ENCODE results near the gene KLHL21. TPM values are rescaled to one million over a fixed set of nuclear protein-coding genes. Genes with fewer than 3 reads are reported as not detected.

The KLHL21 gene
- total and polyA plus RNA-seq, 9 of the 15 experiments (the other 6 are each of a cell fraction or from before 2014, with no cell fraction given), result 2.1 to 42.1 (median 17.5) TPM

GRCh38 chr1:6630027-6630426 is 27.4 kb upstream of the KLHL21 start:
- peak overlapping the region in 1 of 2 experiments; percentile 55; a peak in 2 of 4 replicates for H3K9ac ChIP-seq (ENCODE audit: insufficient read depth in 1 of 2, low read depth in 2 of 2, low read length in 2 of 2)
- H3K9me1 ChIP-seq (ENCODE audit: control insufficient read depth, insufficient read depth, low read length), result no peaks in the 10 kb centered on the region
- H3K27ac ChIP-seq (ENCODE audit: extremely low read depth, low read depth, low read length), result no peak overlapping the region
- H3K27me3 ChIP-seq (ENCODE audit: control insufficient read depth in 2 of 2, insufficient read depth in 2 of 2, low read length in 2 of 2), result no peaks in the 10 kb centered on the region
- DNase-seq (ENCODE audit: extremely low read depth in 1 of 4, low spot score in 3 of 4), result no peak
- peaks cover 26% of the 10 kb centered on the region for H3K79me2 ChIP-seq (ENCODE audit: control insufficient read depth, insufficient read depth, low read length)
- H3K36me3 ChIP-seq (ENCODE audit: control insufficient read depth, insufficient read depth, low read length), result peaks cover 76% of the 10 kb centered on the region
- no peak for FAIRE-seq
- BruUV-seq (replicated peaks), result no TSS peak
- no peak for ATAC-seq
- ChIA-PET CTCF (ENCODE audit: low intra/inter-chr PET ratio) (no interaction called here), POLR2A (interaction anchor here (0.8 to 4.5 kb wide), 4 partner anchors 8 to 29 kb away, joined by 3 to 36 read pairs (median 4); no protein-coding TSS in a partner anchor)
- in situ Hi-C loops (cut with MboI), result loop anchor here (10.0 kb wide), 1 partner anchor 135 kb away; the partner anchor contains the start of gene PLEKHG5
- peaks cover 6 to 42% of the 10 kb centered on the region in 2 experiments; a peak in 4 of 5 replicates for H3K4me1 ChIP-seq (replicated peaks in 1 of 2; ENCODE audit: control insufficient read depth in 2 of 2, insufficient read depth in 2 of 2, low read length in 2 of 2)
- H3K9me3 ChIP-seq (replicated peaks; ENCODE audit: control insufficient read depth, insufficient read depth, low read depth, low read length), result no peaks in the 10 kb centered on the region
- WGBS (ENCODE audit: insufficient coverage, low coverage, missing lambda C conversion rate), result 93% methylated on average over 8 of the region's 8 CpGs
- intact Hi-C loops (cut with micrococcal nuclease), result no loop called here
- H2AFZ ChIP-seq (ENCODE audit: low read depth, low read length), result no peak overlapping the region
- no peak overlapping the region for H3K4me3 ChIP-seq
- no peak overlapping the region for H3K4me2 ChIP-seq (ENCODE audit: insufficient read depth, low read length)
- H4K20me1 ChIP-seq (replicated peaks; ENCODE audit: control insufficient read depth, insufficient read depth, low read length), result peaks cover 3% of the 10 kb centered on the region; the same call in 1 of the 2 replicates
- no peak for TF ChIP-seq ZNF431 (CRISPR knock-in tag; IDR thresholded peaks at IDR 0.05)
- TF ChIP-seq ZNF778 (CRISPR knock-in tag; IDR thresholded peaks at IDR 0.05), result no peak
- no peak for TF ChIP-seq JUN (IDR thresholded peaks at IDR 0.05; ENCODE audit: borderline replicate concordance, low read depth, low read length)
- no peak for TF ChIP-seq JUN (CRISPR knock-in tag; IDR thresholded peaks at IDR 0.05; ENCODE audit: borderline replicate concordance)
- TF ChIP-seq BRD4 (IDR thresholded peaks at IDR 0.05), result no peak
- no peak for TF ChIP-seq CAMTA2 (CRISPR knock-in tag; conservative IDR thresholded peaks at IDR 0.05)
- TF ChIP-seq BCOR (IDR thresholded peaks at IDR 0.05), result no peak
- TF ChIP-seq, protein P1, sequence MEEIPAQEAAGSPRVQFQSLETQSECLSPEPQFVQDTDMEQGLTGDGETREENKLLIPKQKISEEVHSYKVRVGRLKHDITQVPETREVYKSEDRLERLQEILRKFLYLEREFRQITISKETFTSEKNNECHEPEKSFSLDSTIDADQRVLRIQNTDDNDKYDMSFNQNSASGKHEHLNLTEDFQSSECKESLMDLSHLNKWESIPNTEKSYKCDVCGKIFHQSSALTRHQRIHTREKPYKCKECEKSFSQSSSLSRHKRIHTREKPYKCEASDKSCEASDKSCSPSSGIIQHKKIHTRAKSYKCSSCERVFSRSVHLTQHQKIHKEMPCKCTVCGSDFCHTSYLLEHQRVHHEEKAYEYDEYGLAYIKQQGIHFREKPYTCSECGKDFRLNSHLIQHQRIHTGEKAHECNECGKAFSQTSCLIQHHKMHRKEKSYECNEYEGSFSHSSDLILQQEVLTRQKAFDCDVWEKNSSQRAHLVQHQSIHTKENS (CRISPR knock-in tag; IDR thresholded peaks at IDR 0.05), result no peak
- no peak for TF ChIP-seq RBM14 (IDR thresholded peaks at IDR 0.05; ENCODE audit: borderline replicate concordance, insufficient read depth, low read depth, low read length)
- TF ChIP-seq E2F5 (CRISPR knock-in tag; IDR thresholded peaks at IDR 0.05), result no peak
- TF ChIP-seq RAD51 (IDR thresholded peaks at IDR 0.05; ENCODE audit: borderline replicate concordance, low read depth), result no peak
- TF ChIP-seq FOXJ3 (CRISPR knock-in tag; IDR thresholded peaks at IDR 0.05), result no peak
- no peak for TF ChIP-seq HOMEZ (CRISPR knock-in tag; IDR thresholded peaks at IDR 0.05)
- TF ChIP-seq FOXA1 (IDR thresholded peaks at IDR 0.05; ENCODE audit: borderline replicate concordance), result no peak
- TF ChIP-seq BCLAF1 (IDR thresholded peaks at IDR 0.05; ENCODE audit: borderline replicate concordance in 1 of 2, control insufficient read depth in 1 of 2, low read depth in 2 of 2, low read length in 1 of 2), result no peak
- TF ChIP-seq GABPA (tag; conservative IDR thresholded peaks at IDR 0.05; ENCODE audit: low read depth), result no peak
- TF ChIP-seq SMARCA5 (IDR thresholded peaks at IDR 0.05), result no peak
